ENCODE results near the gene LGALS3. TPM values are rescaled to one million over a fixed set of nuclear protein-coding genes. Genes with fewer than 3 reads are reported as not detected.

The LGALS3 gene
- total and polyA plus RNA-seq, 12 donors = 11.6 to 248 (median 120) TPM

GRCh38 chr14:55126034-55126433 lies 3.0 kb upstream of the LGALS3 start:
- H3K4me1 ChIP-seq (replicated peaks in 1 of 2) = peaks cover 8 to 44% of the 10 kb centered on the region in 2 donors

GRCh38 chr14:55126932-55127459 lies 2.1 kb upstream of the LGALS3 start:
- Histone ChIP-seq H3K4me3 (no peak overlapping the region), H3K9me3 (replicated peaks in 1 of 3) (no peaks in the 10 kb centered on the region), H3K4me1 (replicated peaks in 1 of 2) (peaks cover 8 to 44% of the 10 kb centered on the region in 2 donors), H3K27ac (peak overlapping the region in 2 of 5 donors; percentile 10 to 27), H3K27me3 (no peaks in the 10 kb centered on the region), H3K36me3 (replicated peaks in 1 of 2) (no peaks in the 10 kb centered on the region)
- TF ChIP-seq, protein P1, sequence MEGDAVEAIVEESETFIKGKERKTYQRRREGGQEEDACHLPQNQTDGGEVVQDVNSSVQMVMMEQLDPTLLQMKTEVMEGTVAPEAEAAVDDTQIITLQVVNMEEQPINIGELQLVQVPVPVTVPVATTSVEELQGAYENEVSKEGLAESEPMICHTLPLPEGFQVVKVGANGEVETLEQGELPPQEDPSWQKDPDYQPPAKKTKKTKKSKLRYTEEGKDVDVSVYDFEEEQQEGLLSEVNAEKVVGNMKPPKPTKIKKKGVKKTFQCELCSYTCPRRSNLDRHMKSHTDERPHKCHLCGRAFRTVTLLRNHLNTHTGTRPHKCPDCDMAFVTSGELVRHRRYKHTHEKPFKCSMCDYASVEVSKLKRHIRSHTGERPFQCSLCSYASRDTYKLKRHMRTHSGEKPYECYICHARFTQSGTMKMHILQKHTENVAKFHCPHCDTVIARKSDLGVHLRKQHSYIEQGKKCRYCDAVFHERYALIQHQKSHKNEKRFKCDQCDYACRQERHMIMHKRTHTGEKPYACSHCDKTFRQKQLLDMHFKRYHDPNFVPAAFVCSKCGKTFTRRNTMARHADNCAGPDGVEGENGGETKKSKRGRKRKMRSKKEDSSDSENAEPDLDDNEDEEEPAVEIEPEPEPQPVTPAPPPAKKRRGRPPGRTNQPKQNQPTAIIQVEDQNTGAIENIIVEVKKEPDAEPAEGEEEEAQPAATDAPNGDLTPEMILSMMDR (IDR thresholded peaks at IDR 0.05) = no peak
- no peak for TF ChIP-seq POLR2A (IDR thresholded peaks at IDR 0.05)
- 66 to 73% (median 70%) methylated on average over 5 of the region's 5 CpGs for WGBS, 4 donors
- intact Hi-C loops (cut with DNase I) = no loop called here
- no peak for DNase-seq

More at GRCh38 chr14:55126034-55126433, 3.0 kb upstream of the LGALS3 start:
- H3K27me3 ChIP-seq = no peaks in the 10 kb centered on the region
- no peak overlapping the region for H3K4me3 ChIP-seq
- intact Hi-C loops (cut with DNase I) = no loop called here
- no peak for DNase-seq
- H3K9me3 ChIP-seq (replicated peaks in 1 of 3) = no peaks in the 10 kb centered on the region
- no peak for TF ChIP-seq POLR2A (IDR thresholded peaks at IDR 0.05)
- TF ChIP-seq, protein P1 (IDR thresholded peaks at IDR 0.05) = no peak
- H3K27ac ChIP-seq = no peak overlapping the region
- 76 to 86% (median 84%) methylated on average over 3 of the region's 3 CpGs for WGBS, 4 donors
- H3K36me3 ChIP-seq (replicated peaks in 1 of 2) = no peaks in the 10 kb centered on the region

- TF ChIP-seq, protein P1 (IDR thresholded peaks at IDR 0.05) = no peak
- no peak for TF ChIP-seq POLR2A (IDR thresholded peaks at IDR 0.05)
- 44 to 63% (median 51%) methylated on average over 2 of the region's 2 CpGs for WGBS, 4 donors
- Histone ChIP-seq H3K4me3 (no peak overlapping the region), H3K36me3 (replicated peaks in 1 of 2) (no peaks in the 10 kb centered on the region), H3K4me1 (replicated peaks in 1 of 2) (peaks cover 7 to 39% of the 10 kb centered on the region in 2 donors), H3K9me3 (replicated peaks in 1 of 3) (no peaks in the 10 kb centered on the region), H3K27me3 (no peaks in the 10 kb centered on the region), H3K27ac (peak overlapping the region in 2 of 5 donors; percentile 10 to 27)
- peak in 3 of 7 donors; percentile 44 to 68 (median 55) for DNase-seq
- intact Hi-C loops (cut with DNase I) = no loop called here
Measured at GRCh38 chr14:55127460-55127951, 1.5 kb upstream of the LGALS3 start.

DNA sequence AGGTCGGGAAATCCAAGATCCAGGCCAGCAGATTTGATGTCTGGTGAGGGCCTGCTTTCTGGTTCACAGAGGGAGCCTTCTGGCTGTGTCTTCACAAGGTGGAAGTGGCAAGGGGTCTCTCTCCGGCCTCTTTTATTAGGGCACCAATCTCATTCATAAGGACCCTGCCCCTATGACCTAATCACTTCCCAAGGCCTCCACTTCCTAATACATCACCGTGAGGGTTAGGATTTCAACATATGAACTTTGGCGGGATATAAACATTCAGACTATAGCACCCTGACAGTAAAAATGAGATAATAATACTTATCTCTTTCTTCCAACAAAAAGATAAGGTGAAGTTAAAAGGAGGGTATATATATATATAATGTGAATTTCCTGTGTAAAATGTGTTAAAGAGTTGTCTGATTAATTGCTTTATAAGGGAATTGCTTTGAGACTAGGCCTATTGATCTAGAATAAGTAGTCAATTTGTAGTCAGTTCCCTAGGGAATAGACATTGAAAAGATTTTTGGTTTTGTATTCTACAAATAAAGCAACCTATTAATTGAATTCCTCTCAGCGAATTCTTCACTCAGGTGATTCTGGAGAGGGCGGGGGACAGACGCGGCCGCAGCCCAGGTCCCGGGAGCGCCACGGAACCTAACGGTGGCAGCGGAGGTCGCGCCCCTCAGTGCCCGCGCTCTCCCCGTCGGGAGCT lies 516 bp upstream of the LGALS3 start:
- Histone ChIP-seq H3K27ac (peak overlapping the region in 4 of 5 donors; percentile 61 to 94 (median 78)), H3K4me1 (replicated peaks in 1 of 2) (peaks cover 3 to 40% of the 10 kb centered on the region in 2 donors), H3K4me3 (peak overlapping the region in 2 of 4 donors; percentile 33 to 80), H3K27me3 (no peaks in the 10 kb centered on the region), H3K9me3 (replicated peaks in 1 of 3) (no peaks in the 10 kb centered on the region), H3K36me3 (replicated peaks in 1 of 2) (peaks cover 0 to 6% of the 10 kb centered on the region in 2 donors)
- intact Hi-C loops (cut with DNase I) = no loop called here
- 16 to 35% (median 18%) methylated on average over 9 to 20 of the region's 20 CpGs for WGBS, 4 donors
- TF ChIP-seq, protein P1 (IDR thresholded peaks at IDR 0.05) = no peak
- TF ChIP-seq POLR2A (IDR thresholded peaks at IDR 0.05) = no peak
- DNase-seq = no peak
